Measurements from ENCODE around the gene C1S. TPM values are rescaled to one million over a fixed set of nuclear protein-coding genes. Genes with fewer than 3 reads are reported as not detected.
A peak's percentile ranks its signal among the peaks of the same experiment; 100 is the strongest.

The C1S gene
- total RNA-seq, 4 donors from 2014 or later, result 391 to 853 (median 638) TPM

- peaks cover 3 to 57% (median 19%) of the 10 kb centered on the region in 3 donors for H3K4me1 ChIP-seq
- no peak for ATAC-seq
- TF ChIP-seq POLR2A (IDR thresholded peaks at IDR 0.05) (no peak), POLR2AphosphoS5 (IDR thresholded peaks at IDR 0.05) (no peak), CTCF (IDR thresholded peaks at IDR 0.05) (no peak), EP300 (IDR thresholded peaks at IDR 0.05) (no peak)
- H3K36me3 ChIP-seq, result peaks cover 0 to 37% of the 10 kb centered on the region in 2 donors
- peak overlapping the region in 2 of 4 donors; percentile 29 to 81 for H3K27ac ChIP-seq
- WGBS, 2 donors (ENCODE audit: low coverage in 1 of 2), result 60 to 62% methylated on average over 1 to 5 of the region's 5 CpGs
- no peaks in the 10 kb centered on the region for H3K27me3 ChIP-seq
- H3K9me3 ChIP-seq, result no peaks in the 10 kb centered on the region
- H3K4me3 ChIP-seq, result no peak overlapping the region
Measured at GRCh38 chr12:7093486-7093885, 33.0 kb downstream of the C1S start.

GRCh38 chr12:7093892-7094291 is 33.4 kb downstream of the C1S start:
- no peak overlapping the region for H3K4me3 ChIP-seq
- H3K4me1 ChIP-seq, result peaks cover 3 to 53% (median 19%) of the 10 kb centered on the region in 3 donors
- peaks cover 0 to 37% of the 10 kb centered on the region in 2 donors for H3K36me3 ChIP-seq
- no peaks in the 10 kb centered on the region for H3K9me3 ChIP-seq
- no peak for ATAC-seq
- H3K27me3 ChIP-seq, result no peaks in the 10 kb centered on the region
- H3K27ac ChIP-seq, result peak overlapping the region in 2 of 4 donors; percentile 26 to 29
- WGBS, 2 donors (ENCODE audit: low coverage in 1 of 2), result 38 to 68% methylated on average over 4 to 10 of the region's 10 CpGs
- TF ChIP-seq CTCF (IDR thresholded peaks at IDR 0.05), result no peak
- TF ChIP-seq EP300 (IDR thresholded peaks at IDR 0.05), result no peak
- peak; percentile 10 to 27 for TF ChIP-seq POLR2A (IDR thresholded peaks at IDR 0.05)
- TF ChIP-seq POLR2AphosphoS5 (IDR thresholded peaks at IDR 0.05), result peak; percentile 64

- Histone ChIP-seq H3K4me3 (no peak overlapping the region), H3K27me3 (no peaks in the 10 kb centered on the region), H3K9me3 (no peaks in the 10 kb centered on the region), H3K36me3 (peaks cover 0 to 40% of the 10 kb centered on the region in 2 donors), H3K4me1 (peaks cover 3 to 34% (median 7%) of the 10 kb centered on the region in 3 donors), H3K27ac (no peak overlapping the region)
- WGBS, 2 donors (ENCODE audit: low coverage in 1 of 2), result 66 to 73% methylated on average over 6 to 8 of the region's 26 CpGs
- TF ChIP-seq POLR2AphosphoS5 (IDR thresholded peaks at IDR 0.05), result peak; percentile 27
- TF ChIP-seq EP300 (IDR thresholded peaks at IDR 0.05), result no peak
- no peak for TF ChIP-seq CTCF (IDR thresholded peaks at IDR 0.05)
- TF ChIP-seq POLR2A (IDR thresholded peaks at IDR 0.05), result peak in 1 of 2 donors; percentile 5
- no peak for ATAC-seq
Measured at GRCh38 chr12:7096006-7096932, 35.8 kb downstream of the C1S start.

GRCh38 chr12:7096979-7097378 is 36.5 kb downstream of the C1S start:
- H3K27ac ChIP-seq, result no peak overlapping the region
- 80 to 89% methylated on average over 10 to 14 of the region's 19 CpGs for WGBS, 2 donors (ENCODE audit: low coverage in 1 of 2)
- peak in 1 of 2 donors; percentile 4 for TF ChIP-seq POLR2A (IDR thresholded peaks at IDR 0.05)
- no peak for TF ChIP-seq CTCF (IDR thresholded peaks at IDR 0.05)
- no peak for TF ChIP-seq EP300 (IDR thresholded peaks at IDR 0.05)
- TF ChIP-seq POLR2AphosphoS5 (IDR thresholded peaks at IDR 0.05), result peak; percentile 4
- peaks cover 0 to 47% of the 10 kb centered on the region in 2 donors for H3K36me3 ChIP-seq
- peaks cover 3 to 33% (median 6%) of the 10 kb centered on the region in 3 donors for H3K4me1 ChIP-seq
- no peak for ATAC-seq
- no peaks in the 10 kb centered on the region for H3K9me3 ChIP-seq
- H3K27me3 ChIP-seq, result no peaks in the 10 kb centered on the region
- no peak overlapping the region for H3K4me3 ChIP-seq
